GM19023 (cell line): ENCODE data around the gene SLC43A2.

Experiments used
- ATAC-seq: cut with Tn5 transposase; IDR thresholded peaks from one replicate; pipeline ENCODE4 v1.9.1; 2021; ENCODE audit warnings: mild to moderate bottlenecking, moderate library complexity; ENCODE audit not compliant: unreplicated experiment

SLC43A2 gene

DNA sequence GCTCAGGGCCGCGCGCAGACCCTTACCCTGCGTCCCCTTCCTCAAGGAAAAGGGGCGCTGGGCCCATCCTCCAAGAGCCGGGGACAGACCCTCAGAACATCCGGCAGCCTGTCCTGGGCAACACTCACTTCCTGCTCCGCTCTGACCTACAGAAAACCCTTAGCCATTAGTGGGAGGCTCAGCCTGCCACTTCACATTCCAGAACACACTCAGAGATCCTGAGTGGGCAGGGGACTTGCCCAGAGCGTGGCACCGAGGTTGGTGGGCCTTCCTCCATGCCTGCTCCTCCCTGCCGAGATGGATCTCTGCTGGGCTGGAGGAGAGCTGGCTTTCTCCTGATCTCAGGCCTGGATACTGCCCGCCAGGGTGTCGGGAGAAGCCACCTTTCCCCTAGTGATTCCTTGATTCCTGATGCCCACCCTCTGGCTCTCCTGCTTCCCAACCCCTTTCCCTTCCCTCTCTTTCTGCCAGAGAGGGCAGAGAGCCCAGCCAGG is 15.4 kb upstream of the SLC43A2 start:
- no peak for ATAC-seq

GRCh38 chr17:1643293-1643998 is 14.8 kb upstream of the SLC43A2 start:
- ATAC-seq: no peak

DNA sequence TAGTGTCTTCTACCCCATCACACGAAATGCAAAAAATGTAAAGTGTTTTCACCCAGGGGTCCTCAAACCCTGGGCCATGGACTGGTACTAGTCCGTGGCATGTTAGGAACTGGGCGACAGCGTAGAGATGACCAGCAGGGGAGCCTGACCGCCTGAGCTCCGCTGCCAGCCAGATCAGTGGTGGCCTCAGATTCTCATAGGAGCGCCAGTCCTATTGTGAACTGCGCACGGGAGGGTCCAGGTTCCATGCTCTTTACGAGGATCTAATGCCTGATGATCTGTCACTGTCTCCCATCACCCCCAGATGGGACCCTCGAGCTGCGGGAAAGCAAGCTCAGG is 12.4 kb upstream of the SLC43A2 start:
- ATAC-seq: no peak

DNA sequence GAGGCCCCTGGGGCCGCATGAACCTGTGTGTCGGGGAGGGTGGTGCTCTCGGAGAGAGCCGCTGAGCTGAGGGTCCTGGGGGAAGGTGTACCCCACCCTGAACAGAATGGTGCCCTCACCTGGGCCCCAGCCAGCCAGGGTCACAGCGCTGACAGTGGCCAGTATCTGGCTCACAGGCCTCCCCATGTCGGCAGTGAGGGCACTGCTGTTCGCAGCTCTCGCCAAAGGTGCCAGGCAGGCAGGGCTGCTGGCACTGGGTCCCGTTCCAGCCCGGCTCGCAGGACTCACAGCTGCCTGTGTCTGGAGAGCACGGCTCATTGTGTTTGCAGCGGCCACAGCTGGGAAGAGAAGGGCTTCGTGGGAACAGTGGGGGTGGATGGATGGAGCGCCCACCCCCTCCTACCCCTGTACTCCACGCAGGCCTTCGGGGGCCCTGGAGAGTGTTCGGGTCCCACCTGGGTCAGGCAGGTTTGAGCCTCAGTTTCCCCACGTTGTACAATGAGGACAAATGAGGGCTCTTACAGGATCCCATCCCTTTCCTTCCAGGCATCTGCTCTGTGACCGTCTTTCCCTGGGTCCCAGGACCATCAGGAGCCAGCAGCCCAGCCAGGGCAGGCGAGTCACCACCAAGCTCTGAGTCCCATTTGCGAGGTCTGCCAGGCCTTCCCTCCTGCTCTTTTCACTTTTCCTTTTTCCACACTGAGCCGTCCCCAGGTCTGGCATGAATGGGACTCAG is 11.9 kb upstream of the SLC43A2 start:
- no peak for ATAC-seq

DNA sequence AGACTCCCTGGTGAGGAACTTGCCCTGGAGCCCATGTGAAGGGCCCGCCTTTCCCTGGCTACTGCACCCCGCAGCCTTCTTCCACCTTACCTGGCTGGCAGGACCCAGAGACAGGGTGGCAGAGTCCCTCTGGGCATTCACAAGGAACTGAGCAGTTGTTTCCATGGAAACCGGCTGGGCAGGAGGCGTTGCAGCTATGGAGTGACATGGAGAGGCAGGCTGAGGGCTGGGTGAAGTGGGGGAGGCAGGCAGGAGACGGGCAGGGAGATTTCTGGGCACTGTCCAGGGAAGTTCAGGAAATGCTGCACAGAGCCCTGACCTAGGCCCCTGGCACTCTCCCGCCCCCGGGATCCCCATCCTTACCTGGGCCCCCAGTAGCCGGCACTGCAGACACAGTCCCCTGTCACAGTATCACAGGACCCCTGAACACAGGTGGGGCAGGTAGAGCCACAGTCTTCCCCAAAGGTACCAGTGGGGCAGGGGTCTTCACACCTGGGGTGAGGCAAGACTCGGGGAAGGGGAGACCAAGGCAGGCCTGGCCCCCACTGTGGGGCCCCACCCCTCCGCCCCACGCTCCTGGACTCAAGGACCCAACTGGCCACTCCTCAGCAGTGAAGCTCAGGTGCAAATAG is 11.0 kb upstream of the SLC43A2 start:
- no peak for ATAC-seq

GRCh38 chr17:1638624-1639300 is 10.1 kb upstream of the SLC43A2 start:
- ATAC-seq: no peak

GRCh38 chr17:1638171-1638590 is 9.5 kb upstream of the SLC43A2 start:
- ATAC-seq: no peak

DNA sequence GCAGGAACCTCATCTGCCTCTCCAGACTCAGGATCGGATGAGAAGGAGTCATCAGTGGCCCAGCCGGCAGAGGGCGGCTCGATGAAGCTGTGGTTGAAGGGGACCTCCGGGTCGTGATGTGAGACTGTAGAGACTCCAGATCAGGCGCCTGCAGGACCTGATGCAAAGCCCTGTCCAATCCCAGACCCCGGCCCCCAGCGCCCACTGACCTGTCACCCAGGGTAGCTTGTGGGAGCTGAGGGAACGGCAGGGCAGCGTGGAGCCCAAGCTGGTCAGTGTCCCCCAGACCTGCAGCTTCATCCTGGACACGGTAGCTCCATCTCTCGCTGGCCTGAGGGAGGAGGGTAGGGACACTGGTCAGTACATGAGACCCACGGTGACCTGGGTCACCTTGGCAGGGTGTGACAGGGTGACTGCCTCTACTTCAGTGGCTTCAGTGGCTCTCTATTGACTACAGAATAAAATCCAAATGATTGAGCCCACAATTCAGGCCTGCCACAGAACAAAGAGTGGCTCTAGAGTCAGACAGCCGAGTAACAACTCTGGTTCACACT is 8.2 kb upstream of the SLC43A2 start:
- ATAC-seq: no peak

- no peak for ATAC-seq
Observed at GRCh38 chr17:1635675-1636465, 7.2 kb upstream of the SLC43A2 start.

- no peak for ATAC-seq
Observed at GRCh38 chr17:1634841-1635650, 6.4 kb upstream of the SLC43A2 start.

DNA sequence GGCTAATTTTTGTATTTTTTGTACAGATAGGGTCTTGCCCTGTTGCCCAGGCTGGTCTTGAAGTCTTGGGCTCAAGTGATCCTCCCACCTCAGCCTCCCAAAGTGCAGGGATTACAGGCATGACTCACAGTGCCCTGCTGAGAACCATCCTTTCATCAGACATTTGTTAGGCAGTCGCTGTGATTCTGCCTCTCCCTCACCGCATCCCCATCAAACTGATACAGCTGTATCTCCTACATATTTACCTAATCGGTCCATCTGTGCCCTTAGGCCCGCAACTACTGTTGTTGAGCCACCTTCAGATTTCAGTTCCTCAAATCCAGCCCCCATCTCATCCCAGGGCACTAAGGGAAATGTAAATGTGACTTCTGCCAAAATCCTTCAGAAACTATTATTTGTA is 2.0 kb upstream of the SLC43A2 start:
- ATAC-seq: no peak

DNA sequence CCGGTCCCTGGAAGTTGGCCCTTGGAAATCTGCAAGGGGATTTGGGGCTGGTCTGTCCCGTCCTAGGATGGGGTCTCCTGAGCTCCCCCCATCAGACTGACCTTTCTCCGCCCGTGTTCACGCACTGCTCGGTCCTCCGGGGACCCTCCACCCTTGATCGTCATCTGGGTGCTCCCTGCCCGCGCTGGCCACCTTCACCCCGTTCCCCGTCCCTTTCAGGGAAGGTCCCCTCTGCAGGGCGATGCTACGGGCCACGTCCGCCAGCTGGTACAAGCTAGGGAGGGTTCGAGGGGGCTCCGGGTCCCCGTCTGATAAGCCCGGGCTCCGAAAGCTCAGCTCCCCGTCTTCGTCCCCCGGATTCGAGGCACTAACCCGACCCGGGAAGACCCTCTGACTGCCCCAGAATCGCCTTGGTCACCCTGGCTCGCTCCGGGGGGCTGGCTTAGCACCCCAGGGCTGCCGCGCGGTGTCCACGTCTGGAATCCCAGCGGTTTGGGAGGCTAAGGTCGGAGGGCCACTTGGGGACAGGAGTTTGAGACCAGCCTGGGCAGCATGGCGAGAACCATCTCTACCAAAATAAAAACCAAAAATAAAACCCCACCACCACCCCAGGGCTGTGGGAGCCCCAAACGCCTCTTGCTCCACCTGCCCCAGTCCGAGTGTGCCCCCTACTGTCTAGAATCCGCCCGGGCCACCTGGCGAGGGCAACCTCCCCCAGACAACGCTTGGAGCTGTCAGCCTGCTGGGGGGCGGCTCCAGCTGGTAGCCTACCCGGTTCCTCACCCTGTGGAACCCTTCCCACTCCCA is 1.1 kb upstream of the SLC43A2 start:
- ATAC-seq: no peak

DNA sequence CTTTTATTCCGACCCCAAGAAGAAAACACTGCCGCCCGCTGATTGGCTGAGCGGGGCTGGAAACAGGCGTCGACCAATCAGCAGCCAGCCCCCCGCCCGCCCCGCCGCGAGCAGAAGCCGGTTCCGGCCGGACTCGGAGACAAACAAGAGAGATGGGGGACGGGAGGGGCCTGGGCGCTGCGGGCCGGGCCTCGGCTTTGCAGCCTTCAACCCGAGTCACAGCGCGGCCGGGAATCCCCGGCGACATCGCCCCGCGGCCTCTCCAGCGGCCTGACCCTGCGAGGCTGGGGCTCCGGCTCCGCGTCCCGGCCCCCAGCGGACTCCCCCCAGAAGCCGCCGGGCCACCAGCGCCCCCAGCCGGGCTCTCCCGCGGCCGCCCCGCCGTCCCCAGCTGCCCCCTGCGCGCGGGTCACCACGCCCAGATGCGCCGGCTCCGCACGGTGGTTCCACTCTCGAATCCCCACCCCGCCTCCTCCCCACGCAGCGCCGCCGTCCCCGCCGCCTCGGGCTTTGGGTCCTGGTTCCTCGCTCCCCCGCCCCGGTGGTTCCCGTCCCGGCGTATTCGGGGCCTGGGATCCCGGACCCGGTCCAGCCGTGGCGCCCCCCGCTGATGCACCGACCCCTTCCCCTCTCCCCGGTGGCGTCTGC is 346 bp upstream of the SLC43A2 start:
- ATAC-seq: peak; percentile 59

DNA sequence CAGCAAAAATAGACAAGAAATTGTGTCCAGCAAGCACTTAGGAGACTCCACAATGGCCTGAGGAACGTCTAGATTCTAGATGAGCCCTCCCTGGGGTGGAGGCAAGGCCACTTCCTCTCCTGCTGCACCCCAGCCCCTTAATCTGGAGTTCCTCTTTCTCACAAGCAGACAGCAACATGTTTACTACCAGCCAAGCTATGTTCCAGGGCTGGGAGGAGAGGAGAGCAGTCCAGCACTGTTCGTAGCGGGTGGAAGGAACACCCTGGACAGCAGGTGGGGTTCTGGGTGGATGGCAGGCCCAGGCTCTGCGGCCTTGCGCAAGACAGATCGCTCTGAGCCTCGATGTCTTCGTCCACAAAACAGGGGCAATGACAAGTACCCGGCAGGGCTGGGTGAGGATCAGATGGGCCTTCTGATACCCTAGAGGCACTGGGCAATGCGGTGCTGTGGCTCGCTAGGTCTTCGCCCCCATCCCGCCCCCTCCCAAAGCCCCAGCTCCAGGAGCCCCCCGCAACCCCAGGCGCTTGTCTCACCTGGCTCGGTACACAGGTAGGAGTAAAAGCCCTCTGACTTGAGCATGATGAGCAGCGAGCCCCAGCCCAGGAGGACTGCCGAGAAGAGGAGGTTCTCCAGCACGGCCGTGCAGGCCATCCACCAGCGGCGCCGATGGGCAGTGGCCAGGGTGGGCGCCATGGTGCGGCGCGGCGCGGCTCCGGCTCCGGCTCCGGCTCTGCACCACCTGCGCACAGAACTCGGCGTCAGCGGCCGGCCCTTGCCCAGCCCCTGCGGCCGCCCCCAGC is 1.3 kb downstream of the SLC43A2 start:
- no peak for ATAC-seq

DNA sequence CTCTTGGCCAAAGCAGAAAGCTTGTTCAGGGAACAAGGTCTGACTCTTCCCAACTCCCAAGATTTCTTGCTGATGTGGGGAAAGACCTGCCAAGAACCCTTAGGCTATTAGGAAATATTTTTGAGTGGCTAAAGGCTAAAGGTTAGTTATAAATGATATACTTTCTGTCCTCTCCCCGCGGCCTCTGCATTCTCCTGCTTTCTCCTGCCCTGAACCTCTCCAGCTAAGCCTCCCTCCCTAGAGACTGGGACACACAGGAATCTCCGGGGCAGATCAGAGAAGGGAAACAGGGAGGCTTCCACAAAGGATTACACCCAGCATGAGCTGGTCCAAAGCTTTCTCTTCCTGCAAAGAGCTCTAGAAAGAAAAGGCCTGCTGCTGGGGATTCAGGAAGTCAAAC is 2.3 kb downstream of the SLC43A2 start:
- no peak for ATAC-seq

- ATAC-seq: no peak
Observed at GRCh38 chr17:1625581-1625980, 3.1 kb downstream of the SLC43A2 start.

GRCh38 chr17:1625053-1625452 is 3.6 kb downstream of the SLC43A2 start:
- no peak for ATAC-seq
